ENCODE measurements around the gene PCSK2.

GRCh38 chr20:17491488-17491887 lies 264.6 kb downstream of the PCSK2 start:
- TF ChIP-seq CTCF (IDR thresholded peaks at IDR 0.05; ENCODE audit: poor library complexity) (no peak), EZH2phosphoT487 (IDR thresholded peaks at IDR 0.05; ENCODE audit: low read depth, severe bottlenecking, unreplicated experiment) (no peak)
